Measurements from ENCODE around the gene MREG. TPM values are rescaled to one million over a fixed set of nuclear protein-coding genes. Genes with fewer than 3 reads are reported as not detected.

MREG gene
- total and polyA plus RNA-seq, 7 donors = 0.99 to 8.8 (median 1.5) TPM

DNA sequence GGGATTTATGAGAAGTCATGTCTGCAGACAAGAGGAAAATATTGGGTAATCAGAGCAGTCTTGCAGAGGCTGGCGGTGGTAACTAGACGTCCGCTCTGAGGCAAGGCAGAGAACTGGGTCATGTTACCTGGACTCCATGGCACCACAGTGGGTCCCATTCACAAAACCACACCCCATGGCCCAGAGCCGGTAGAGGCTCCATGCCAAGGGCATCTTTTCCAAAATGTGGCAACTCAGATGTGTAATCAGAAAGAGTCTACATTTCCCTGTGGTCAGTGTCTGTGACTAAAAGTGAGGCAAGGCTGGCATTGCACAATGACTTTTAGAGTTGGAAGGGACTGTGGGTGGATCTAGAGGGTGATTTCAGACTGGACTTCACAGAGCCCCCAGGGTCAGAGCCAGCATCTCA, 113.1 kb downstream of the MREG start:
- 87 to 88% methylated on average over 4 of the region's 4 CpGs for WGBS, 2 donors
- no peaks in the 10 kb centered on the region for H3K36me3 ChIP-seq
- H3K9me3 ChIP-seq = no peaks in the 10 kb centered on the region
- no peaks in the 10 kb centered on the region for H3K4me1 ChIP-seq
- intact Hi-C loops (cut with DNase I) = no loop called here
- H3K27me3 ChIP-seq = no peaks in the 10 kb centered on the region
- TF ChIP-seq POLR2AphosphoS5 (IDR thresholded peaks at IDR 0.05) (peak in 1 of 4 donors; percentile 25), POLR2A (IDR thresholded peaks at IDR 0.05) (no peak), EP300 (IDR thresholded peaks at IDR 0.05) (no peak)
- TF ChIP-seq, protein P1, sequence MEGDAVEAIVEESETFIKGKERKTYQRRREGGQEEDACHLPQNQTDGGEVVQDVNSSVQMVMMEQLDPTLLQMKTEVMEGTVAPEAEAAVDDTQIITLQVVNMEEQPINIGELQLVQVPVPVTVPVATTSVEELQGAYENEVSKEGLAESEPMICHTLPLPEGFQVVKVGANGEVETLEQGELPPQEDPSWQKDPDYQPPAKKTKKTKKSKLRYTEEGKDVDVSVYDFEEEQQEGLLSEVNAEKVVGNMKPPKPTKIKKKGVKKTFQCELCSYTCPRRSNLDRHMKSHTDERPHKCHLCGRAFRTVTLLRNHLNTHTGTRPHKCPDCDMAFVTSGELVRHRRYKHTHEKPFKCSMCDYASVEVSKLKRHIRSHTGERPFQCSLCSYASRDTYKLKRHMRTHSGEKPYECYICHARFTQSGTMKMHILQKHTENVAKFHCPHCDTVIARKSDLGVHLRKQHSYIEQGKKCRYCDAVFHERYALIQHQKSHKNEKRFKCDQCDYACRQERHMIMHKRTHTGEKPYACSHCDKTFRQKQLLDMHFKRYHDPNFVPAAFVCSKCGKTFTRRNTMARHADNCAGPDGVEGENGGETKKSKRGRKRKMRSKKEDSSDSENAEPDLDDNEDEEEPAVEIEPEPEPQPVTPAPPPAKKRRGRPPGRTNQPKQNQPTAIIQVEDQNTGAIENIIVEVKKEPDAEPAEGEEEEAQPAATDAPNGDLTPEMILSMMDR (IDR thresholded peaks at IDR 0.05) = no peak
- DNase-seq = no peak
- no peak overlapping the region for H3K27ac ChIP-seq
- H3K4me3 ChIP-seq = no peak overlapping the region

DNA sequence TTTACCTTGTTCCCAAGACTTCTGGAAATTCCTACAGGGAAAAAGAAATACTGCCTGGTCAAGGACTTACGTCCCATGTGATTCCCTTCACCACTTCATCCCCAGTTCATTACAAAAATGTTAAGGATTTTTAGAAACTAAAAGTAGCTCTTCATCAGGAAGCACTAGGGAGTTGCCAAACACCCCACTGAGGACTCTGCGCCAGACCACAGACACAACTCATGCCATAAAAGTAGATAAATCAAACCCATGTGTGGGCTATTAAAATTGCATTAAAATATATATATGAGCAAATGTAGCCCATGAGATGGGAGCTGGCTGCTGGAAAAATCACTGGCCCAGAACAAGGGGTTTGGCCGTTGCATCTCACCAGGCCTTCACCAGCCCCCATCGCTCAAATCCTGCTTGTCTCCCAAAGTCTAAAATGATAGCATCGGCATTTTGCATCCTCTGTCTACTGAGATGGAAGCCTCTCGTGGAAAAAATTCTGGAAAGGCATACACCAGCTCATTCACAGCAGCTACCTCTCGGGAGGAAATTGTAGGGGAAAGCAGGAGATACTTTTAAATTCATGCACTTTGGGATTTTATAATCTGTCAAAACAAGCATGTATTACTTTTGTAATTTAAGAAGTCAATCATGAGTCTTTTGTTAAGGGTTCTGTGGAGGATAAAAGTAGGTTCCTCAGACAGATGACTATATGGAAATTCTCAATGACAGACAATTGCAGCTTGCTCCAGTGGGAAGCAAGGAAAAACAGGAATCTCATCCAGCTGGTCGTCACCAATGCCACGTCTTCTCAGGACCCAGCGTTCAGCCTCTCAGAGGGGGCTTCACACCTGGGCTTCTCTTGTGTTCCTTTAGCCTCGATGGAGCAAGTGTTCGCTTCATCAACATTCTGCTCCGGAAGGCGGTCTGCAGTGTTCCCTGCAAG, 113.9 kb downstream of the MREG start:
- no peak for DNase-seq
- Histone ChIP-seq H3K4me1 (no peaks in the 10 kb centered on the region), H3K27me3 (no peaks in the 10 kb centered on the region), H3K4me3 (no peak overlapping the region), H3K9me3 (no peaks in the 10 kb centered on the region), H3K27ac (no peak overlapping the region), H3K36me3 (no peaks in the 10 kb centered on the region)
- TF ChIP-seq POLR2A (IDR thresholded peaks at IDR 0.05) (no peak), POLR2AphosphoS5 (IDR thresholded peaks at IDR 0.05) (no peak), EP300 (IDR thresholded peaks at IDR 0.05) (no peak)
- TF ChIP-seq, protein P1 (IDR thresholded peaks at IDR 0.05) = no peak
- intact Hi-C loops (cut with DNase I) = no loop called here
- WGBS, 2 donors = 88% methylated on average over 14 of the region's 14 CpGs

DNA sequence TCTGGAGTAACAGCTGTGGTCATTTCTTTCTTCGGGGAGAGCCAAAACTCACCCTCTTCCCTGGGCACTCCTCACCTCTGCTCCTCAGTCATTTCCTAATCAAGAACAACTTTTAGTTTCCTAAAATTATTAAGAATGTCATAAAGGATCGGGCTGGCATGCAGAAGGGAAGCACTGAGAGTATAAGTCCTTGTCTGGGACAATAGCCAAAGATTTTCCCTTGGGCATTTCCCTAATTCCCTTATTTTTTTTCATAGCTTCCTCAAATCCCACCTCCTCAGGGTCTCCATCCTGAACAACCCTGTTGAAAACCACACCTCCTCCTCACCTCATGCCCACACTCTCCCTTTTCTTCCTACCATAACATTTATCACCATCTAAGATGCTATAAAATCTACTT, 115.0 kb downstream of the MREG start:
- 86 to 94% methylated on average over 2 of the region's 2 CpGs for WGBS, 2 donors
- intact Hi-C loops (cut with DNase I) = no loop called here
- Histone ChIP-seq H3K27ac (no peak overlapping the region), H3K27me3 (no peaks in the 10 kb centered on the region), H3K4me1 (no peaks in the 10 kb centered on the region), H3K9me3 (no peaks in the 10 kb centered on the region), H3K36me3 (no peaks in the 10 kb centered on the region), H3K4me3 (no peak overlapping the region)
- no peak for TF ChIP-seq POLR2A (IDR thresholded peaks at IDR 0.05)
- TF ChIP-seq, protein P1 (IDR thresholded peaks at IDR 0.05) = no peak
- TF ChIP-seq POLR2AphosphoS5 (IDR thresholded peaks at IDR 0.05) = no peak
- TF ChIP-seq EP300 (IDR thresholded peaks at IDR 0.05) = no peak
- no peak for DNase-seq

DNA sequence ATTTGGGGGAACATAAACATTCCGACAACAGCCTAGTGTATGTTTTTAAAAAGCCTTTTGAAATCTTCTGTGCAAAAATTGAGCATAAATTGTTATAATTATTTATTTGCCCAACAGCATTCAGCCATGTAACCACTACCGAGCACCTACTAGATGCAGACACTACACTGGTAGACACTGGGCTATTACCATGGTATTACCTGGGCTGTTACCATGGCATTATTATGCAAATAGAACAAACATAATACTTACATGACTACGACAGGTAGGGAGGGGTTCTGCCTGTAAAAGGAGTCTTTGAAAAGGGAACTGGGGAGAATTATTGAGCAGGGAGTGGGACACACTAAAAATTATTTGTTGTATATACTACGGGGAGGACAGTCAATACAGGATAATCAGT, 116.4 kb downstream of the MREG start:
- DNase-seq = no peak
- 59 to 69% methylated on average over 4 of the region's 4 CpGs for WGBS, 2 donors
- intact Hi-C loops (cut with DNase I) = no loop called here

More for the DNA sequence above, 116.4 kb downstream of the MREG start:
- no peaks in the 10 kb centered on the region for H3K4me1 ChIP-seq
- no peaks in the 10 kb centered on the region for H3K27me3 ChIP-seq
- H3K9me3 ChIP-seq = no peaks in the 10 kb centered on the region
- H3K4me3 ChIP-seq = no peak overlapping the region
- H3K27ac ChIP-seq = no peak overlapping the region
- no peaks in the 10 kb centered on the region for H3K36me3 ChIP-seq
- TF ChIP-seq POLR2A (IDR thresholded peaks at IDR 0.05) (no peak), EP300 (IDR thresholded peaks at IDR 0.05) (no peak), POLR2AphosphoS5 (IDR thresholded peaks at IDR 0.05) (no peak)
- TF ChIP-seq, protein P1 (IDR thresholded peaks at IDR 0.05) = no peak

Data from sigmoid colon (tissue), 7 donors.